VCaP (cell line): ENCODE results near the gene FLAD1.
A peak's percentile ranks its signal among the peaks of the same experiment; 100 is the strongest.

Source experiments
- H3K27ac ChIP-seq: fragments of 450-650 bp; 2 replicates; pipeline ENCODE4 v1.5.1; 2017
- CTCF ChIP-seq: fragments of 450-650 bp; conservative IDR thresholded peaks from 2 replicates; pipeline ENCODE4 v1.5.1; 2017; ENCODE audit warnings: mild to moderate bottlenecking, moderate library complexity

Gene FLAD1

GRCh38 chr1:155019377-155020245, 36.5 kb downstream of the FLAD1 start:
- peak overlapping the region; percentile 81; the same call in 1 of the 2 replicates for H3K27ac ChIP-seq
- TF ChIP-seq CTCF = no peak

GRCh38 chr1:155022136-155022926, 39.2 kb downstream of the FLAD1 start:
- TF ChIP-seq CTCF = no peak
- peak overlapping the region; percentile 76 for H3K27ac ChIP-seq

- peak overlapping the region; percentile 76 for H3K27ac ChIP-seq
- TF ChIP-seq CTCF = peak; percentile 19
Observed at GRCh38 chr1:155022927-155023236, 39.7 kb downstream of the FLAD1 start.

GRCh38 chr1:155023627-155024026, 40.5 kb downstream of the FLAD1 start:
- no peak for TF ChIP-seq CTCF
- peak overlapping the region; percentile 76 for H3K27ac ChIP-seq

GRCh38 chr1:155024315-155024714, 41.2 kb downstream of the FLAD1 start:
- no peak for TF ChIP-seq CTCF
- no peak overlapping the region for H3K27ac ChIP-seq

GRCh38 chr1:155026154-155026553, 43.0 kb downstream of the FLAD1 start:
- no peak for TF ChIP-seq CTCF
- H3K27ac ChIP-seq = no peak overlapping the region

- no peak for TF ChIP-seq CTCF
- H3K27ac ChIP-seq = no peak overlapping the region
Observed at GRCh38 chr1:155026588-155026987, 43.4 kb downstream of the FLAD1 start.
